ENCODE data around the gene NATD1.

Gene NATD1, protein sequence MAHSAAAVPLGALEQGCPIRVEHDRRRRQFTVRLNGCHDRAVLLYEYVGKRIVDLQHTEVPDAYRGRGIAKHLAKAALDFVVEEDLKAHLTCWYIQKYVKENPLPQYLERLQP

DNA sequence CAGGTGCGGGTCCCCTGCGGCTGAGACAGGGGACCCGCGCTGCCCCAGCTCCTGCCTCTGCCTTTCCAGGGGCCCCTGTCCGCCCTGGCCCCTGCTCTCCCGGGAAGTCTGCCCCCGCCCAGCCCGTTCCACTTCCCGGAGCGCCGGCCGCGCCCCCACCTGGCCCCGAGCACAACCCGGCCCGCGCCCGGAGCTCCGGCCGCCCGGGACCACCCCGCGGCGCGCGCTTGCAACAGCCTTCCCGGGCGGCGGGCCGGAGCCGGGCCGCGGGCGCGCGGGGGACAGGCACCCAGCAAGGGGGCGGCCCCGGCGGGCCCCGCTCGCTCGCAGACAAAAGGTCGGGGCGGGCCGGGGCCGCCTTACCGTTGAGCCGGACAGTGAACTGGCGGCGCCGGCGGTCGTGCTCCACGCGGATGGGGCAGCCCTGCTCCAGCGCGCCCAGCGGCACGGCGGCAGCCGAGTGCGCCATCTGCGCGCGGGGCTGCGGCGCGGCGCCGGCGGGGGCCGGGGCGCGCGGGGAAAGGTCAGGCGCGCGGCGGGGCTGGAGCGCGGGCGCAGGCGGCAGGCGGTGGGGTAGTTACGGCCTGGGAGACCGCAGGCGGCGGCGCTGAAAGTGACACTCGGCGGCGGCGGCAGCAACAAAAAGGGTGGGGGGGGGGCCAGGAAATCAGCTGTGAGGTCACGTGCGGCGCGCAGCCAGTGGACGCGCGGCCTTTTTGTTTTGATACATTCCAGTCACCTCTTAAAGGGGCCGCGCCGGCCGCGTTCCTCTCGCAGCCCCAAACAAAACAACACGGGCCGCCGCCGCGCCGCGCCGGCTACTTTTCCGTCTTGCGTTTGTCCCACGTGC, at the start of gene NATD1:
TSS of gene NATD1 (minus strand) at position 615 of the 850 bp plus-strand sequence. CDS start at position 469, 146 bp downstream.
- H3K9me3 ChIP-seq: no peaks in the 10 kb centered on the region
- peaks cover 0 to 54% (median 37%) of the 10 kb centered on the region in 4 donors for H3K4me1 ChIP-seq
- H3K27ac ChIP-seq: peak within 1 kb of the TSS; percentile 75 to 76
- TF ChIP-seq, protein P1, sequence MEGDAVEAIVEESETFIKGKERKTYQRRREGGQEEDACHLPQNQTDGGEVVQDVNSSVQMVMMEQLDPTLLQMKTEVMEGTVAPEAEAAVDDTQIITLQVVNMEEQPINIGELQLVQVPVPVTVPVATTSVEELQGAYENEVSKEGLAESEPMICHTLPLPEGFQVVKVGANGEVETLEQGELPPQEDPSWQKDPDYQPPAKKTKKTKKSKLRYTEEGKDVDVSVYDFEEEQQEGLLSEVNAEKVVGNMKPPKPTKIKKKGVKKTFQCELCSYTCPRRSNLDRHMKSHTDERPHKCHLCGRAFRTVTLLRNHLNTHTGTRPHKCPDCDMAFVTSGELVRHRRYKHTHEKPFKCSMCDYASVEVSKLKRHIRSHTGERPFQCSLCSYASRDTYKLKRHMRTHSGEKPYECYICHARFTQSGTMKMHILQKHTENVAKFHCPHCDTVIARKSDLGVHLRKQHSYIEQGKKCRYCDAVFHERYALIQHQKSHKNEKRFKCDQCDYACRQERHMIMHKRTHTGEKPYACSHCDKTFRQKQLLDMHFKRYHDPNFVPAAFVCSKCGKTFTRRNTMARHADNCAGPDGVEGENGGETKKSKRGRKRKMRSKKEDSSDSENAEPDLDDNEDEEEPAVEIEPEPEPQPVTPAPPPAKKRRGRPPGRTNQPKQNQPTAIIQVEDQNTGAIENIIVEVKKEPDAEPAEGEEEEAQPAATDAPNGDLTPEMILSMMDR (IDR thresholded peaks at IDR 0.05): peak in 1 of 2 experiments; percentile 4
- H3K36me3 ChIP-seq: no peaks in the 10 kb centered on the region
- H3K27me3 ChIP-seq: no peaks in the 10 kb centered on the region
- intact Hi-C loops (cut with DNase I; ENCODE audit: low total_unique reads): loop anchor here (5.0 kb wide), 1 partner anchor 41 kb away; the partner anchor contains the start of gene TMEM11
- peak within 1 kb of the TSS; percentile 78 to 80 for H3K4me3 ChIP-seq
- peak; percentile 92 to 93 for DNase-seq

DNA sequence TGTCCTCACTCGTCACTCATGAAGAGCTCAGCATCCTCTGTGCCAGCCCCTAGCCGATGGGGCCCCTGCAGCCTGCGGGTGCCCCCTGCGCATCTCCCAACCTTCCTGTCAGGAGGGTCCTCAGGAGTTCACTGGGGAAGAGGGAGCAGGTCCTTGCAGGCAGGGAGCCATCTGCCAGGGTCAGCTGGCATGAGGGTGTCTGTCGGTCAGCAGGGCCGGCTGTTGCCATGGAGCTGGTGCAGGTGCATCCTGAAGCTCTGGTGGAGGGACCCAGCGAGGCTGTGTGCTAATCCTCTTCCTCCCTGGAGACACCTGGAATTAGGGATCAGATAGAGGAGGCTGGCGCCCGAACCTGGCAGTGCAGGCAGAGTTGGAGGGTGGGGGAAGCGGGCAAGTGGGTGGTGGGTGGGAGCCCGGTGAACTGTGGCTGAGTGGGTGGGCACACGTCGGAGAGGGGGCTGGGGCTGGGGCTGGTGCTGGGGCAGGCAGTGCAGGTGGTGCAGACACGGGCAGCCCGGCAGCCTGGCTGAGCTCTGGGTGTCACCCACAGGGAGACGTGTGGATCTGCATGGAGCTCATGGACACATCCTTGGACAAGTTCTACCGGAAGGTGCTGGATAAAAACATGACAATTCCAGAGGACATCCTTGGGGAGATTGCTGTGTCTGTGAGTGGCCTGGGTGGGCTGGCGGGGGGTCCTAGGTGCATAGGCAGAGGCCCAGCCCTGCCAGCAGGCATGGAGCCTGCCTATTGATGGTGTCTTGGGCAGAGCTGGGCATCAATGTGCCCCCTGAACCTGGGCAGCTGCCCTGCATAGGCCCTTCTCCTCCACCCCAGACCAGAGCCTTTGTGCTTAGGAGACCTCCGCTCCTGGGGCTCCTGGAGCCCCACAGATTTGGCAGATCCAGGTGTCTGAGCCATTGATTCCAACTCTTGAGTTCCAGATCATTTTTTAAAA, 48.7 kb upstream of the NATD1 start:
- DNase-seq: no peak
- intact Hi-C loops (cut with DNase I; ENCODE audit: low total_unique reads): no loop called here
- Histone ChIP-seq H3K27ac (no peak overlapping the region), H3K4me1 (peaks cover 0 to 13% (median 4%) of the 10 kb centered on the region in 4 donors), H3K4me3 (no peak overlapping the region), H3K36me3 (peaks cover 53 to 89% (median 83%) of the 10 kb centered on the region in 3 donors), H3K27me3 (no peaks in the 10 kb centered on the region), H3K9me3 (no peaks in the 10 kb centered on the region)
- TF ChIP-seq, protein P1 (IDR thresholded peaks at IDR 0.05): no peak

DNA sequence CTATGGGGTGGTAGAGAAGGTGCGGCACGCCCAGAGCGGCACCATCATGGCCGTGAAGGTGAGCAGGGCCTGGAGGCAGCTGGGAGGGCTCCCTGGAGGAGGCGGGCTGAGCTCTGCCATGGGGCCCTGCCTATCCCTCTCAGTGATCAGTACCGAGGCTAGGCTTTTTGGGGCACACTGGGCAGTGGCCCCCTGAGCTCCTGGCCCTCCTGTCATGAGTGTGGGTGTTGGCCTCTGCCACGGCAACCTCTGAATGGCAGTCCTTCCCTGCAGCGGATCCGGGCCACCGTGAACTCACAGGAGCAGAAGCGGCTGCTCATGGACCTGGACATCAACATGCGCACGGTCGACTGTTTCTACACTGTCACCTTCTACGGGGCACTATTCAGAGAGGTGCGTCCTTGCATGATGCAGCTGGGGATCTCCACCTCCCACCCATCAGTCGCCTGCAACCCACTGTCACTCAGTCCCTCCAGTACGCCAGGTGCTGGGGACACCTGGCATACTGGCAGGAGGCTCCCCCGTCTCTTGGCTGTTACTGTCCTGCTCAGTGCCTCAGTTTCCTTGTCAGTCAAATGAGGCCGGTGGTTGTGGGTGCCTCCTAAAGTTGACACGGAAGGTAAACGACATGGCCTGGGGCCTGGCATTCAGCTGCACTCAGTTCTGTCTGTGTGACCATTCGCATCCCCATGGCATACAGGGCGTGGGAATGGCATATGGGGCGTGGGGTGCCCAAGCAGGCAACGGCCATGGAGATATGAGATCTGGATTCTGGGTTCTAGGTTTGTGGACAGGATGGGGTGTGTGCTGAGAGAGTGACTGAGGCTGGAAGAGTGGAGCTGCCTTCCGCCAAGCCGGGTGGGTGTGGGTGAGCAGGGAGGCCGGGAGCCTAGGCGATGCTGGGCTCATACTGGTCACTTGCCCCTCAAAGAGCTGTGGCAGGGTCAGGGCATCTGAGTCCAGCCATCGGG, 47.7 kb upstream of the NATD1 start:
- H3K36me3 ChIP-seq: peaks cover 53 to 79% (median 73%) of the 10 kb centered on the region in 3 donors
- no peak overlapping the region for H3K27ac ChIP-seq
- no peaks in the 10 kb centered on the region for H3K9me3 ChIP-seq
- H3K27me3 ChIP-seq: no peaks in the 10 kb centered on the region
- intact Hi-C loops (cut with DNase I; ENCODE audit: low total_unique reads): no loop called here
- peaks cover 0 to 18% (median 8%) of the 10 kb centered on the region in 4 donors for H3K4me1 ChIP-seq
- H3K4me3 ChIP-seq: no peak overlapping the region
- DNase-seq: no peak
- TF ChIP-seq, protein P1 (IDR thresholded peaks at IDR 0.05): no peak

DNA sequence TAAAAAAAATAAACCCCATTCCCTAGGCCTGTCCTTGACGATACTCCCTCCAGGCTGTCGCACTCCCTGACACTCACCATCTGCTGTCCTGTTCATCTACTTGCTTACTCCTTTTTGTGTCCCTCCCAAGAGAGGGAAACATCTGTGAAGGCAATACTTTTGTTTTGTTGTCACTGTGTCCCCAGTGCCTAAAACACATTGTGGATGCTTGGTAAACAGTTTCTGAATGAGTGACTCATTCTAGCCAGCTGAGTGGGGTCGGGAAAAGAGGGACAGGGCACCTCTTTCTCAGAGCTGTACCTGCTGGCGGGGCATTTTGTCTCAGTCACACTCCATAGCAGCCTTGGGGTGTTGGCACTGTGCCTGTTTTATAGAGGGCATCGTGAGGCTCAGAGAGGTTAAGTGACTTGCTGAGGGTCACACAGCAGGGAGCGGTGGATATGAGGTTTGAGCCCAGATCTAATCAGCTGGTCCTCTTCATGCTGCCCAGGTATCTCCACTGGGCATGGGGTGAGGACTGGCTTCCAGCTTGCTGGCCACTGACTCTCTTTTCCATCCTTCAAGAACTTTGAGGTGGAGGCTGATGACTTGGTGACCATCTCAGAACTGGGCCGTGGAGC, 46.9 kb upstream of the NATD1 start:
- Histone ChIP-seq H3K27ac (no peak overlapping the region), H3K4me1 (peaks cover 0 to 26% (median 12%) of the 10 kb centered on the region in 4 donors), H3K27me3 (no peaks in the 10 kb centered on the region), H3K4me3 (no peak overlapping the region), H3K9me3 (no peaks in the 10 kb centered on the region), H3K36me3 (peaks cover 53 to 72% (median 70%) of the 10 kb centered on the region in 3 donors)
- intact Hi-C loops (cut with DNase I; ENCODE audit: low total_unique reads): no loop called here
- DNase-seq: no peak
- TF ChIP-seq, protein P1 (IDR thresholded peaks at IDR 0.05): no peak
